H9 (cell line): ENCODE results near the gene COG4. TPM values are rescaled to one million over a fixed set of nuclear protein-coding genes. Genes with fewer than 3 reads are reported as not detected.

ENCODE experiments used
- DNase-seq: peaks from one replicate; pipeline ENCODE4 v3.0.0-alpha.2; 2017
- H2AFZ ChIP-seq: one replicate; pipeline ENCODE4 v1.6.1; 2013; ENCODE audit warnings: mild to moderate bottlenecking, low read length, control low read depth, moderate library complexity
- H2AK5ac ChIP-seq: 2 replicates; pipeline ENCODE4 v1.6.1; 2013; ENCODE audit warnings: low read length, control low read depth, mixed read lengths; ENCODE audit not compliant: insufficient read length
- H2BK120ac ChIP-seq: one replicate; pipeline ENCODE4 v1.6.1; 2013; ENCODE audit warnings: low read depth, mild to moderate bottlenecking, low read length, control low read depth, inconsistent platforms; ENCODE audit not compliant: poor library complexity, severe bottlenecking
- H2BK12ac ChIP-seq: 2 replicates; pipeline ENCODE4 v1.6.1; 2013; ENCODE audit warnings: low read length, control low read depth, mixed read lengths, low read depth; ENCODE audit not compliant: insufficient read length
- H2BK15ac ChIP-seq: 2 replicates; pipeline ENCODE4 v1.6.1; 2013; ENCODE audit warnings: low read depth, low read length, control low read depth
- H2BK20ac ChIP-seq: one replicate; pipeline ENCODE4 v1.6.1; 2013; ENCODE audit warnings: low read depth, mild to moderate bottlenecking, low read length, control low read depth, inconsistent platforms; ENCODE audit not compliant: poor library complexity, severe bottlenecking
- H2BK5ac ChIP-seq: 2 replicates; pipeline ENCODE4 v1.6.1; 2013; ENCODE audit warnings: low read length, control low read depth, mixed read lengths; ENCODE audit not compliant: insufficient read length
- H3K14ac ChIP-seq: 2 replicates; pipeline ENCODE4 v1.6.1; 2013; ENCODE audit warnings: low read length, control low read depth; ENCODE audit not compliant: insufficient read depth
- H3K18ac ChIP-seq: 2 replicates; pipeline ENCODE4 v1.6.1; 2013; ENCODE audit warnings: low read depth, mild to moderate bottlenecking, mixed read lengths, low read length, control low read depth; ENCODE audit not compliant: insufficient read length
- H3K23ac ChIP-seq: 2 replicates; pipeline ENCODE4 v1.6.1; 2013; ENCODE audit warnings: low read length, control low read depth, mixed read lengths, low read depth; ENCODE audit not compliant: insufficient read length
- H3K23me2 ChIP-seq: 2 replicates; pipeline ENCODE4 v1.6.1; 2013; ENCODE audit warnings: low read depth, mild to moderate bottlenecking, mixed read lengths, low read length, control low read depth; ENCODE audit not compliant: insufficient read length, poor library complexity, severe bottlenecking
- H3K27ac ChIP-seq: 2 replicates; pipeline ENCODE4 v1.5.1; 2013; ENCODE audit warnings: low read length, control low read depth, mixed read lengths, low read depth; ENCODE audit not compliant: insufficient read length
- H3K27me3 ChIP-seq: 2 replicates; pipeline ENCODE4 v1.6.1; 2013; ENCODE audit warnings: low read length, control low read depth, inconsistent platforms; ENCODE audit not compliant: insufficient read depth
- H3K4ac ChIP-seq: 2 replicates; pipeline ENCODE4 v1.6.1; 2013; ENCODE audit warnings: low read depth, mild to moderate bottlenecking, control low read depth, inconsistent platforms, low read length, moderate library complexity
- H3K4me1 ChIP-seq: 2 replicates; pipeline ENCODE4 v1.6.1; 2013; ENCODE audit warnings: low read length, control low read depth, inconsistent platforms; ENCODE audit not compliant: insufficient read depth
- H3K4me2 ChIP-seq: 2 replicates; pipeline ENCODE4 v1.6.1; 2013; ENCODE audit warnings: low read length, control low read depth, mixed read lengths; ENCODE audit not compliant: insufficient read length, insufficient read depth
- H3K56ac ChIP-seq: 2 replicates; pipeline ENCODE4 v1.6.1; 2013; ENCODE audit warnings: low read depth, mild to moderate bottlenecking, mixed read lengths, low read length, control low read depth; ENCODE audit not compliant: insufficient read length
- H3K79me1 ChIP-seq: 2 replicates; pipeline ENCODE4 v1.6.1; 2013; ENCODE audit warnings: low read depth, mild to moderate bottlenecking, moderate library complexity, low read length, control low read depth, inconsistent platforms; ENCODE audit not compliant: insufficient read depth, poor library complexity, severe bottlenecking
- H3K79me2 ChIP-seq: 2 replicates; pipeline ENCODE4 v1.6.1; 2013; ENCODE audit warnings: low read length, control low read depth, inconsistent platforms; ENCODE audit not compliant: insufficient read depth
- H3K9ac ChIP-seq: 2 replicates; pipeline ENCODE4 v1.6.1; 2013; ENCODE audit warnings: low read length, control low read depth, mixed read lengths; ENCODE audit not compliant: insufficient read length; ENCODE audit errors: extremely low read depth
- H3K9me3 ChIP-seq: one replicate; pipeline ENCODE4 v1.6.1; 2013; ENCODE audit warnings: low read depth, low read length, inconsistent platforms; ENCODE audit not compliant: control insufficient read depth
- H3T11ph ChIP-seq: one replicate; pipeline ENCODE4 v1.6.1; 2013; ENCODE audit warnings: mild to moderate bottlenecking, low read length, control low read depth, inconsistent platforms
- H4K20me1 ChIP-seq: one replicate; pipeline ENCODE4 v1.6.1; 2013; ENCODE audit not compliant: control insufficient read depth, insufficient read length, insufficient read depth
- H4K5ac ChIP-seq: 2 replicates; pipeline ENCODE4 v1.6.1; 2013; ENCODE audit warnings: low read depth, mild to moderate bottlenecking, mixed read lengths, low read length, control low read depth; ENCODE audit not compliant: insufficient read length
- H4K8ac ChIP-seq: replicated peaks from 2 replicates; pipeline ENCODE4 v1.6.1; 2013; ENCODE audit warnings: low read length, control low read depth, mixed read lengths, low read depth; ENCODE audit not compliant: insufficient read length
- H4K91ac ChIP-seq: 2 replicates; pipeline ENCODE4 v1.6.1; 2013; ENCODE audit warnings: low read depth, mild to moderate bottlenecking, moderate library complexity, mixed read lengths, low read length, control low read depth; ENCODE audit not compliant: insufficient read length
- H3K27ac Mint-ChIP-seq, 3 experiments: 2 replicates in 2 of 3; 3 replicates in 1 of 3; pipeline ENCODE4 v1.8.0; 2020 to 2021; ENCODE audit warnings: mixed read lengths in 3 of 3, mild to moderate bottlenecking in 1 of 3, moderate library complexity in 1 of 3
- H3K27me3 Mint-ChIP-seq: 2 replicates; pipeline ENCODE4 v1.8.0; 2021; ENCODE audit warnings: low read depth, mild to moderate bottlenecking, moderate library complexity, mixed read lengths
- H3K36me3 Mint-ChIP-seq, 3 experiments: 2 replicates in 2 of 3; 3 replicates in 1 of 3; pipeline ENCODE4 v1.8.0; 2020 to 2021; ENCODE audit warnings: low read depth in 3 of 3, mixed read lengths in 3 of 3; ENCODE audit not compliant: insufficient read depth in 1 of 3
- H3K4me1 Mint-ChIP-seq, 2 experiments: 2 replicates each; pipeline ENCODE4 v1.8.0; 2020; ENCODE audit warnings: mixed read lengths in 2 of 2
- H3K4me3 Mint-ChIP-seq, 2 experiments: 2 replicates in 1 of 2; 3 replicates in 1 of 2; pipeline ENCODE4 v1.8.0; 2020 to 2021; ENCODE audit warnings: mild to moderate bottlenecking in 2 of 2, mixed read lengths in 2 of 2, moderate library complexity in 1 of 2
- H3K9me3 Mint-ChIP-seq, 2 experiments: 2 replicates in 1 of 2; 3 replicates in 1 of 2; pipeline ENCODE4 v1.8.0; 2020; ENCODE audit warnings: mild to moderate bottlenecking in 2 of 2, mixed read lengths in 2 of 2, moderate library complexity in 1 of 2
- WGBS: extraction: QIAGEN DNeasy Blood & Tissue Kit; methylation state at CpG from one replicate; pipeline ENCODE4 v1.1.7; 2013; ENCODE audit warnings: missing lambda C conversion rate, low lambda C conversion rate, mixed read lengths; ENCODE audit not compliant: insufficient read length; ENCODE audit errors: extremely low coverage; 5-methylcytosine and 5-hydroxymethylcytosine counted together
- total RNA-seq: library from RNA; stranded (reverse); gene quantifications from 2 replicates; pipeline ENCODE4 v1.2.1, GENCODE V29; 2021
- TF ChIP-seq, protein P1 (sequence below): fragments of 200-600 bp; sonication (generic); conservative IDR thresholded peaks from 3 replicates; pipeline ENCODE4 v1.8.0; 2021; ENCODE audit warnings: antibody characterized with exemption, mild to moderate bottlenecking

COG4 gene
- total RNA-seq, 1 experiment from 2014 or later: 51.9 TPM

DNA sequence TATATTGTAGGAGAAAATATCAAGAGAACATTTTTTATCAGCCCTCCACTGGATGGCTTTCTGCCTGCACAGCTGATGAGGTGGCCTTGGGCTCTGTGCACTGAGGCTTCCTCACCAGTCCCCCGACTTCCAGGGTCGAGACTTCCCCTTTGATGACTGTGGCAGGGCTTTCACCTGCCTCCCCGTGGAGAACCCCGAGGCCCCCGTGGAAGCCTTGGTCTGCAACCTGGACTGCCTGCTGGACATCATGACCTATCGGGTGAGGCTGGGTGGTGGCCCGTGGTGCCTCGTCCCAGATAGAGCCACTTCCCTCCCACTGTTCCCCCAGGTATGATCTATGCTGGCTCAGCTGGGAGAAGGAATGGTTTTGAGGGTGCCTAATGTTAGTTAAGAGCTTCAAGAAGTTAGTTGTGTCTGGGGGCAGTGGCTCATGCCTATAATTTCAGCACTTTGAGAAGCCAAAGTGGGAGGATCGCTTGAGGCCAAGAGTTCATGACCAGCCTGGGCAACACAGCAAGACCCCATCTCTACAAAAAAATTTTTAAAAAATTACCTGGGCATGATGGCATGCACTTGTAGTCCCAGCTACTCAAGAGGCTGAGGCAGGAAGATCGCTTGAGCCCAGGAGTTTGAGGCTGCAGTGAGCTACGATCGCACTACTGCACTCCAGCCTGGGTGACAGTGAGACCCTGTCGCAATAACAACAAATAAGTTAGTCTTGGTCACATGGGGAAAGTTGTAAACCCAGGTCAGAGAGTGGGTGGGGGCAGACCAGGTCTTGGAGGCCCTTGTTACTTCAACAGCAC lies 57.2 kb downstream of the COG4 start:
- Histone ChIP-seq H3K79me2 (no peaks in the 10 kb centered on the region), H4K5ac (no peak overlapping the region), H3K9ac (no peak overlapping the region), H3K23ac (no peak overlapping the region), H2BK5ac (no peak overlapping the region), H3K9me3 (no peaks in the 10 kb centered on the region), H3K56ac (no peak overlapping the region), H3K27me3 (no peaks in the 10 kb centered on the region), H2BK120ac (no peak overlapping the region), H2AFZ (no peak overlapping the region), H3K79me1 (no peaks in the 10 kb centered on the region), H3K4me1 (no peaks in the 10 kb centered on the region), H2AK5ac (no peak overlapping the region), H2BK20ac (no peak overlapping the region), H3K4ac (no peak overlapping the region), H2BK12ac (no peak overlapping the region), H3T11ph (no peak overlapping the region), H4K20me1 (peaks cover 3% of the 10 kb centered on the region), H3K4me2 (no peak overlapping the region), H4K91ac (no peak overlapping the region), H3K23me2 (no peaks in the 10 kb centered on the region), H4K8ac (no peak overlapping the region), H3K14ac (no peak overlapping the region; the same call in 1 of the 2 replicates), H3K27ac (no peak overlapping the region), H3K18ac (no peak overlapping the region), H2BK15ac (no peak overlapping the region)
- Mint-ChIP-seq H3K9me3 (no peaks in the 10 kb centered on the region), H3K27me3 (no peaks in the 10 kb centered on the region), H3K4me3 (peak overlapping the region in 1 of 2 experiments; percentile 23; a peak in 1 of 5 replicates), H3K36me3 (no peaks in the 10 kb centered on the region), H3K27ac (peak overlapping the region in 2 of 3 experiments; percentile 73 to 87; a peak in 3 of 7 replicates), H3K4me1 (peaks cover 3 to 9% of the 10 kb centered on the region in 2 experiments; a peak in 3 of 4 replicates)
- WGBS: no CpG with 5 or more reads among the region's 13 CpGs
- no peak for DNase-seq
- TF ChIP-seq, protein P1, sequence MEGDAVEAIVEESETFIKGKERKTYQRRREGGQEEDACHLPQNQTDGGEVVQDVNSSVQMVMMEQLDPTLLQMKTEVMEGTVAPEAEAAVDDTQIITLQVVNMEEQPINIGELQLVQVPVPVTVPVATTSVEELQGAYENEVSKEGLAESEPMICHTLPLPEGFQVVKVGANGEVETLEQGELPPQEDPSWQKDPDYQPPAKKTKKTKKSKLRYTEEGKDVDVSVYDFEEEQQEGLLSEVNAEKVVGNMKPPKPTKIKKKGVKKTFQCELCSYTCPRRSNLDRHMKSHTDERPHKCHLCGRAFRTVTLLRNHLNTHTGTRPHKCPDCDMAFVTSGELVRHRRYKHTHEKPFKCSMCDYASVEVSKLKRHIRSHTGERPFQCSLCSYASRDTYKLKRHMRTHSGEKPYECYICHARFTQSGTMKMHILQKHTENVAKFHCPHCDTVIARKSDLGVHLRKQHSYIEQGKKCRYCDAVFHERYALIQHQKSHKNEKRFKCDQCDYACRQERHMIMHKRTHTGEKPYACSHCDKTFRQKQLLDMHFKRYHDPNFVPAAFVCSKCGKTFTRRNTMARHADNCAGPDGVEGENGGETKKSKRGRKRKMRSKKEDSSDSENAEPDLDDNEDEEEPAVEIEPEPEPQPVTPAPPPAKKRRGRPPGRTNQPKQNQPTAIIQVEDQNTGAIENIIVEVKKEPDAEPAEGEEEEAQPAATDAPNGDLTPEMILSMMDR: no peak
